ENCODE data around the gene FNBP1L. TPM values are rescaled to one million over a fixed set of nuclear protein-coding genes. Genes with fewer than 3 reads are reported as not detected.

FNBP1L gene
- total RNA-seq, 2 experiments from 2014 or later = 0.17 to 0.21 TPM

- Mint-ChIP-seq H3K4me3 (no peak overlapping the region), H3K9me3 (no peaks in the 10 kb centered on the region), H3K4me1 (ENCODE audit: low read depth) (no peaks in the 10 kb centered on the region), H3K36me3 (ENCODE audit: low read depth) (no peaks in the 10 kb centered on the region), H3K27ac (no peak overlapping the region), H3K27me3 (ENCODE audit: low read depth) (peaks cover 5% of the 10 kb centered on the region)
- CTCF ChIA-PET = interaction anchor here (0.6 kb wide), 1 partner anchor 288 kb away, joined by 3 read pairs; no protein-coding TSS in a partner anchor
- DNase-seq = no peak
- intact Hi-C loops (cut with micrococcal nuclease) = no loop called here
Observed at GRCh38 chr1:93521618-93522017, 73.7 kb downstream of the FNBP1L start.

- no peaks in the 10 kb centered on the region for H3K9me3 Mint-ChIP-seq
- H3K4me3 Mint-ChIP-seq = no peak overlapping the region
- DNase-seq = no peak
- peaks cover 3% of the 10 kb centered on the region for H3K27me3 Mint-ChIP-seq (ENCODE audit: low read depth)
- CTCF ChIA-PET = no interaction called here
- no peaks in the 10 kb centered on the region for H3K4me1 Mint-ChIP-seq (ENCODE audit: low read depth)
- intact Hi-C loops (cut with micrococcal nuclease) = no loop called here
- no peak overlapping the region for H3K27ac Mint-ChIP-seq
- H3K36me3 Mint-ChIP-seq (ENCODE audit: low read depth) = no peaks in the 10 kb centered on the region
Observed at GRCh38 chr1:93522721-93523120, 74.8 kb downstream of the FNBP1L start.

- CTCF ChIA-PET = no interaction called here
- Mint-ChIP-seq H3K9me3 (no peaks in the 10 kb centered on the region), H3K4me1 (ENCODE audit: low read depth) (no peaks in the 10 kb centered on the region), H3K4me3 (no peak overlapping the region), H3K27me3 (ENCODE audit: low read depth) (peaks cover 3% of the 10 kb centered on the region), H3K27ac (no peak overlapping the region), H3K36me3 (ENCODE audit: low read depth) (no peaks in the 10 kb centered on the region)
- DNase-seq = no peak
- intact Hi-C loops (cut with micrococcal nuclease) = no loop called here
Observed at GRCh38 chr1:93525431-93525830, 77.5 kb downstream of the FNBP1L start.

- intact Hi-C loops (cut with micrococcal nuclease) = no loop called here
- no peak overlapping the region for H3K27ac Mint-ChIP-seq
- peaks cover 3% of the 10 kb centered on the region for H3K27me3 Mint-ChIP-seq (ENCODE audit: low read depth)
- H3K9me3 Mint-ChIP-seq = no peaks in the 10 kb centered on the region
- H3K36me3 Mint-ChIP-seq (ENCODE audit: low read depth) = no peaks in the 10 kb centered on the region
- DNase-seq = no peak
- CTCF ChIA-PET = no interaction called here
- no peaks in the 10 kb centered on the region for H3K4me1 Mint-ChIP-seq (ENCODE audit: low read depth)
- no peak overlapping the region for H3K4me3 Mint-ChIP-seq
Observed at GRCh38 chr1:93526431-93526830, 78.5 kb downstream of the FNBP1L start.

GRCh38 chr1:93528412-93528811, 80.5 kb downstream of the FNBP1L start:
- no peaks in the 10 kb centered on the region for H3K36me3 Mint-ChIP-seq (ENCODE audit: low read depth)
- CTCF ChIA-PET = no interaction called here
- H3K9me3 Mint-ChIP-seq = no peaks in the 10 kb centered on the region
- intact Hi-C loops (cut with micrococcal nuclease) = no loop called here
- no peak overlapping the region for H3K27ac Mint-ChIP-seq
- DNase-seq = no peak
- no peaks in the 10 kb centered on the region for H3K27me3 Mint-ChIP-seq (ENCODE audit: low read depth)
- no peak overlapping the region for H3K4me3 Mint-ChIP-seq
- H3K4me1 Mint-ChIP-seq (ENCODE audit: low read depth) = no peaks in the 10 kb centered on the region

- intact Hi-C loops (cut with micrococcal nuclease) = no loop called here
- H3K36me3 Mint-ChIP-seq (ENCODE audit: low read depth) = no peaks in the 10 kb centered on the region
- no peak overlapping the region for H3K27ac Mint-ChIP-seq
- H3K4me1 Mint-ChIP-seq (ENCODE audit: low read depth) = no peaks in the 10 kb centered on the region
- H3K9me3 Mint-ChIP-seq = no peaks in the 10 kb centered on the region
- no peak for DNase-seq
- peaks cover 2% of the 10 kb centered on the region for H3K27me3 Mint-ChIP-seq (ENCODE audit: low read depth)
- H3K4me3 Mint-ChIP-seq = no peak overlapping the region
- CTCF ChIA-PET = no interaction called here
Observed at GRCh38 chr1:93531193-93531592, 83.3 kb downstream of the FNBP1L start.

GRCh38 chr1:93532780-93533378, 85.0 kb downstream of the FNBP1L start:
- no peaks in the 10 kb centered on the region for H3K4me1 Mint-ChIP-seq (ENCODE audit: low read depth)
- no peak overlapping the region for H3K27ac Mint-ChIP-seq
- CTCF ChIA-PET = no interaction called here
- no peaks in the 10 kb centered on the region for H3K36me3 Mint-ChIP-seq (ENCODE audit: low read depth)
- H3K27me3 Mint-ChIP-seq (ENCODE audit: low read depth) = peaks cover 2% of the 10 kb centered on the region
- intact Hi-C loops (cut with micrococcal nuclease) = no loop called here
- DNase-seq = no peak
- H3K4me3 Mint-ChIP-seq = no peak overlapping the region
- H3K9me3 Mint-ChIP-seq = no peaks in the 10 kb centered on the region

GRCh38 chr1:93533677-93534076, 85.8 kb downstream of the FNBP1L start:
- CTCF ChIA-PET = interaction anchor here (1.0 kb wide), 1 partner anchor 376 kb away, joined by 3 read pairs; no protein-coding TSS in a partner anchor
- intact Hi-C loops (cut with micrococcal nuclease) = no loop called here
- H3K4me1 Mint-ChIP-seq (ENCODE audit: low read depth) = peaks cover 1% of the 10 kb centered on the region
- H3K27me3 Mint-ChIP-seq (ENCODE audit: low read depth) = peaks cover 2% of the 10 kb centered on the region
- no peaks in the 10 kb centered on the region for H3K36me3 Mint-ChIP-seq (ENCODE audit: low read depth)
- no peak for DNase-seq
- no peak overlapping the region for H3K4me3 Mint-ChIP-seq
- H3K9me3 Mint-ChIP-seq = no peaks in the 10 kb centered on the region
- H3K27ac Mint-ChIP-seq = no peak overlapping the region

GRCh38 chr1:93537396-93537795, 89.5 kb downstream of the FNBP1L start:
- H3K9me3 Mint-ChIP-seq = no peaks in the 10 kb centered on the region
- no peaks in the 10 kb centered on the region for H3K36me3 Mint-ChIP-seq (ENCODE audit: low read depth)
- peaks cover 1% of the 10 kb centered on the region for H3K4me1 Mint-ChIP-seq (ENCODE audit: low read depth)
- intact Hi-C loops (cut with micrococcal nuclease) = loop anchor here (5.0 kb wide), 1 partner anchor 765 kb away; no protein-coding TSS in a partner anchor
- H3K27ac Mint-ChIP-seq = no peak overlapping the region
- CTCF ChIA-PET = no interaction called here
- peaks cover 2% of the 10 kb centered on the region for H3K27me3 Mint-ChIP-seq (ENCODE audit: low read depth)
- DNase-seq = no peak
- H3K4me3 Mint-ChIP-seq = no peak overlapping the region

GRCh38 chr1:93537924-93538323, 90.0 kb downstream of the FNBP1L start:
- DNase-seq = no peak
- intact Hi-C loops (cut with micrococcal nuclease) = loop anchor here (5.0 kb wide), 1 partner anchor 766 kb away; no protein-coding TSS in a partner anchor
- H3K4me1 Mint-ChIP-seq (ENCODE audit: low read depth) = peaks cover 1% of the 10 kb centered on the region
- H3K9me3 Mint-ChIP-seq = no peaks in the 10 kb centered on the region
- H3K4me3 Mint-ChIP-seq = no peak overlapping the region
- no peaks in the 10 kb centered on the region for H3K36me3 Mint-ChIP-seq (ENCODE audit: low read depth)
- peaks cover 2% of the 10 kb centered on the region for H3K27me3 Mint-ChIP-seq (ENCODE audit: low read depth)
- CTCF ChIA-PET = interaction anchor here (0.6 kb wide), 2 partner anchors 42 to 76 kb away, joined by 3 to 5 read pairs; no protein-coding TSS in a partner anchor
- no peak overlapping the region for H3K27ac Mint-ChIP-seq

GRCh38 chr1:93541045-93541444, 93.1 kb downstream of the FNBP1L start:
- no peak for DNase-seq
- CTCF ChIA-PET = no interaction called here
- Mint-ChIP-seq H3K9me3 (no peaks in the 10 kb centered on the region), H3K4me1 (ENCODE audit: low read depth) (peaks cover 1% of the 10 kb centered on the region), H3K27me3 (ENCODE audit: low read depth) (no peaks in the 10 kb centered on the region), H3K27ac (no peak overlapping the region), H3K4me3 (no peak overlapping the region), H3K36me3 (ENCODE audit: low read depth) (no peaks in the 10 kb centered on the region)
- intact Hi-C loops (cut with micrococcal nuclease) = no loop called here

- no peak for DNase-seq
- Mint-ChIP-seq H3K36me3 (ENCODE audit: low read depth) (no peaks in the 10 kb centered on the region), H3K27me3 (ENCODE audit: low read depth) (no peaks in the 10 kb centered on the region), H3K4me1 (ENCODE audit: low read depth) (peaks cover 1% of the 10 kb centered on the region), H3K9me3 (no peaks in the 10 kb centered on the region), H3K27ac (no peak overlapping the region), H3K4me3 (no peak overlapping the region)
- CTCF ChIA-PET = interaction anchor here (0.7 kb wide), 1 partner anchor 32 kb away, joined by 5 read pairs; no protein-coding TSS in a partner anchor
- intact Hi-C loops (cut with micrococcal nuclease) = no loop called here
Observed at GRCh38 chr1:93542398-93542797, 94.5 kb downstream of the FNBP1L start.

- intact Hi-C loops (cut with micrococcal nuclease) = no loop called here
- Mint-ChIP-seq H3K4me3 (no peak overlapping the region), H3K27ac (no peak overlapping the region), H3K4me1 (ENCODE audit: low read depth) (no peaks in the 10 kb centered on the region), H3K36me3 (ENCODE audit: low read depth) (no peaks in the 10 kb centered on the region), H3K9me3 (no peaks in the 10 kb centered on the region), H3K27me3 (ENCODE audit: low read depth) (no peaks in the 10 kb centered on the region)
- CTCF ChIA-PET = no interaction called here
- DNase-seq = no peak
Observed at GRCh38 chr1:93546162-93546863, 98.4 kb downstream of the FNBP1L start.

Measured in activated naive CD4-positive, alpha-beta T cell treated with anti-CD3 and anti-CD28 coated beads for 36 hours (primary cell).